Measurements from ENCODE around the gene ACAP3. TPM values are rescaled to one million over a fixed set of nuclear protein-coding genes. Genes with fewer than 3 reads are reported as not detected.

The ACAP3 gene
- total RNA-seq, 4 donors from 2014 or later = 34.3 to 125 (median 69.6) TPM

DNA sequence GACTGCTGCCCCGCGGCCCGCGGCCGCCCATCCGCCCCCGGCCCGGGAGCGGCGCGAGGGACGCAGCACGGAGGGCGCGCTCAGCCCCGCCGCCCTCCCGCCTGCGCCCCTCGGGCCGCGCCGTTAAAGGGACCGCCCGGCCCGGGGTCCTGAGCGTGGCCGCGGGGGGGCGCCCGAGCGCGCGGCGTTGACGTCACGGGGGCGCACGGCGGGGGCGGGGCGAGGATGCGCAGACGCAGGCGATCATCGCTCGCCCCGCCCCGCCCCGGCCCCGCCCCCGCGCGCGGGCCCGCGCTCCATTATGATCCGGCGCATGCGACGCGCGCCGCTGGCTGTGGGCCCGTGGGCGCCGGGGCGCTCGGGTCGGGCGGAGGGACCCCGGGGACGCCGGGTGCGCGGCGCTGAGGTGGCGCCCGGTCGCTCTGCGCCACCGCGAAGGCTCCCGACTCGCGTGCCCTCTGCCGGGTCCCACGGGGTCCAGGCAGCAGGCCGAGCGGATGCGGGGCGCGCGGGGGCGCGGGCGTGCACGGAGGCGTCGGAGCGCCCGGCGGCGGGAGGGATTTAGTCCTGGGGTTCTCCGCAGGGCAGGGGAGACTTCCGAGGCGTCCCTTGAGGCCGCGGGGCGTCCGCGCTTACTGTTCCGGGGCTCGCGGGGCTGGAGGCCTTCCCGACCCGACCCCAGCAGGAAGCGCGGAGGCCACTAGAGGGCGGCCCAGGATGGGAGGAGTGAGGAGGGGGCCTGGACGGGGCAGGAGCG, 41.7 kb upstream of the ACAP3 start, which contains the start of gene DVL1:
DVL1 (minus strand) TSS at position 163 of the 757 bp plus-strand sequence. CDS start 353 bp downstream, outside the sequence.
- Histone ChIP-seq H3K36me3 (peaks cover 0 to 19% (median 0%) of the 10 kb centered on the region in 3 donors), H3K4me1 (peaks cover 0 to 73% (median 66%) of the 10 kb centered on the region in 4 donors), H3K27ac (peak within 1 kb of the TSS; percentile 85 to 96 (median 90)), H3K4me3 (peak within 1 kb of the TSS; percentile 73 to 88 (median 83)), H3K27me3 (no peaks in the 10 kb centered on the region), H3K9me3 (no peaks in the 10 kb centered on the region)
- peak in 1 of 2 donors; percentile 43 for DNase-seq (ENCODE audit: low spot score in 2 of 2)
- 0% methylated on average over 40 of the region's 122 CpGs; no CpG with 5 or more reads in 1 of the 2 donors for WGBS, 2 donors
- TF ChIP-seq, protein P1, sequence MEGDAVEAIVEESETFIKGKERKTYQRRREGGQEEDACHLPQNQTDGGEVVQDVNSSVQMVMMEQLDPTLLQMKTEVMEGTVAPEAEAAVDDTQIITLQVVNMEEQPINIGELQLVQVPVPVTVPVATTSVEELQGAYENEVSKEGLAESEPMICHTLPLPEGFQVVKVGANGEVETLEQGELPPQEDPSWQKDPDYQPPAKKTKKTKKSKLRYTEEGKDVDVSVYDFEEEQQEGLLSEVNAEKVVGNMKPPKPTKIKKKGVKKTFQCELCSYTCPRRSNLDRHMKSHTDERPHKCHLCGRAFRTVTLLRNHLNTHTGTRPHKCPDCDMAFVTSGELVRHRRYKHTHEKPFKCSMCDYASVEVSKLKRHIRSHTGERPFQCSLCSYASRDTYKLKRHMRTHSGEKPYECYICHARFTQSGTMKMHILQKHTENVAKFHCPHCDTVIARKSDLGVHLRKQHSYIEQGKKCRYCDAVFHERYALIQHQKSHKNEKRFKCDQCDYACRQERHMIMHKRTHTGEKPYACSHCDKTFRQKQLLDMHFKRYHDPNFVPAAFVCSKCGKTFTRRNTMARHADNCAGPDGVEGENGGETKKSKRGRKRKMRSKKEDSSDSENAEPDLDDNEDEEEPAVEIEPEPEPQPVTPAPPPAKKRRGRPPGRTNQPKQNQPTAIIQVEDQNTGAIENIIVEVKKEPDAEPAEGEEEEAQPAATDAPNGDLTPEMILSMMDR (IDR thresholded peaks at IDR 0.05) = peak; percentile 44 to 84 (median 54)
- TF ChIP-seq EP300 (IDR thresholded peaks at IDR 0.05) (no peak), POLR2A (IDR thresholded peaks at IDR 0.05) (peak; percentile 6 to 63)

DNA sequence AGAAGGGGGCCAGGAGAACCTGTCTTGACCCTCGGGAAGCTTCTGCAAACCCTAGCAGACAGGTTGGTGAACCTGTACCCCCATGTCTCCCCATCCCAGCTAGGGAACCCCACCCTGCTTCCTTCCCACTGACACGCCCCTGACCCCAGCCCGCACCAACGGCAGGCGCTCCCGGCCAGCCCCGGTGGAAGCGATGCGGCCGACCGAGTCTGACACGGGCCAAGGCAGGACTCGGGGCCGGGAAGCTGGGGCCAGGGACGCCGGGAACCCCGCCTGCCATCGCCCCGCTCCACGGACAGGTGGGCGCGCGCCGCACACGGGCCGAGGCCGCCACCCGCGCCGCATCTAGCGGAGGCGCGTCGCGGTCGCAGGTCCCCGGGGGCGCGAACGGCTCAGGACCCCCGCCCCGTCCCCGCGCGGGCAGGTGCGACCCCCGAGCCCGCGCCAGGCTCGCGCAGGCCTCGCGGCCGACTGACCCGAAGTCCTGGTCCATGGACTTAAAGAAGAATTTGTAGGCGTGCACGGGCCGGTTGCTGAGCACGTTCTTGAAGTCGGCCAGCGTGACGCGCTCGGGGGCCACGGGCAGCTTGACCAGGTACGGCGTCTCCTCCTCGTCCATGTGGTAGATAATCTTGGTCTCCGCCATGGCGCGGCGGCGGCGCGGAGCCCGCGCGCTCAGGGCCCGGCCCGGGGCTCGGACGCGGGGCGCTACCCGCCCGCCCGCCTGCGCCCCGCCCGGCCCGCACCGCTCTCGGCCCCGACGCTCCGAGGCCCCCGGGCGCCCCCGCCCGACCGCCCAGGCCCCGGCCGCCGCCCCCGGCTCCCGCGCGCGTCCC, 40.9 kb upstream of the ACAP3 start:
- no peak for DNase-seq (ENCODE audit: low spot score in 2 of 2)
- H3K27ac ChIP-seq = peak overlapping the region; percentile 79 to 91 (median 82)

DNA sequence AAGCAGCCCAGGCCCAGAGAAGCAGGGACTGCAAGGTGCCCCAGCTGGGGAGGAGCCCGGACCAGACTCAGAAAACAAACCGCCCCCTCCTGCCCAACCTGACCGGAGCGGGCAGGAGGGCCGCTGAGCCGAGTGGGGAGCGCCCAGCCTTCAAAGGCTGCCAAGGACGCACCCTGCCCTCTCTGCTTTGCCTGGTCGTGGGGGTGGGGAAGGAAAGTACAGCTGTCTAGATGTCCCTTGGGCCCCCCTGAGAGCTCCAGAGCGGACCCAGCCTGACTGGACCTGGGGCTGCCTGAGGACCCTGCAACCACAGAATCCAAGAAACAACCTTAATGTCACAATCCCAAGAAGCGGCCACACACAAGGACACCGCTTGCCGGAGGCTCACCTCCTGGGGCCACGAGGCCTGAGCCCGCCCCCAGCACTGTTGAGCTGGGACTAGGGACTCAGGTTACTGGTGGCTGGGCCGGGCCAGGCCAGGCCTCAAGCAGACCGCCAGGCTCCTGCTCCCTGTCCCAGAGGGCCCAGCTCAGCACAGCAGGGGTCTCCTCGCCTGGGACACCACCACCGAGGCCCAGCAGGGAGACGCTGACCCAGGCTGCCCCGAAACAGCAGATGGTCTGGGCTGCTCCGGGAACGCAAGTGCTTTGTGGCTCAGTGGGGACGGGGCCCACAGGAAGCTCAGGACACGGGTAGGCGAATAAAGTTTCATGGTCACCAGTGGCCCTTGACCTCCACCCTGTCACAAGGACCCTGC, 40.1 kb upstream of the ACAP3 start:
- TF ChIP-seq POLR2A (IDR thresholded peaks at IDR 0.05) = peak in 1 of 2 donors; percentile 16
- no peak for TF ChIP-seq EP300 (IDR thresholded peaks at IDR 0.05)
- 17 to 21% methylated on average over 18 to 26 of the region's 26 CpGs for WGBS, 2 donors
- Histone ChIP-seq H3K4me3 (peak overlapping the region; percentile 69 to 86 (median 76)), H3K4me1 (peaks cover 0 to 73% (median 58%) of the 10 kb centered on the region in 4 donors), H3K9me3 (no peaks in the 10 kb centered on the region), H3K27me3 (no peaks in the 10 kb centered on the region), H3K27ac (peak overlapping the region; percentile 79 to 91 (median 82)), H3K36me3 (peaks cover 0 to 3% (median 0%) of the 10 kb centered on the region in 3 donors)
- no peak for DNase-seq (ENCODE audit: low spot score in 2 of 2)

More for the DNA sequence above, 40.9 kb upstream of the ACAP3 start:
- WGBS, 2 donors = 0% methylated on average over 1 to 8 of the region's 109 CpGs
- peak overlapping the region; percentile 69 to 86 (median 76) for H3K4me3 ChIP-seq
- no peaks in the 10 kb centered on the region for H3K27me3 ChIP-seq
- peaks cover 0 to 73% (median 65%) of the 10 kb centered on the region in 4 donors for H3K4me1 ChIP-seq
- H3K36me3 ChIP-seq = peaks cover 0 to 11% (median 0%) of the 10 kb centered on the region in 3 donors
- TF ChIP-seq POLR2A (IDR thresholded peaks at IDR 0.05) (no peak), EP300 (IDR thresholded peaks at IDR 0.05) (no peak)
- TF ChIP-seq, protein P1 (IDR thresholded peaks at IDR 0.05) = no peak
- H3K9me3 ChIP-seq = no peaks in the 10 kb centered on the region

DNA sequence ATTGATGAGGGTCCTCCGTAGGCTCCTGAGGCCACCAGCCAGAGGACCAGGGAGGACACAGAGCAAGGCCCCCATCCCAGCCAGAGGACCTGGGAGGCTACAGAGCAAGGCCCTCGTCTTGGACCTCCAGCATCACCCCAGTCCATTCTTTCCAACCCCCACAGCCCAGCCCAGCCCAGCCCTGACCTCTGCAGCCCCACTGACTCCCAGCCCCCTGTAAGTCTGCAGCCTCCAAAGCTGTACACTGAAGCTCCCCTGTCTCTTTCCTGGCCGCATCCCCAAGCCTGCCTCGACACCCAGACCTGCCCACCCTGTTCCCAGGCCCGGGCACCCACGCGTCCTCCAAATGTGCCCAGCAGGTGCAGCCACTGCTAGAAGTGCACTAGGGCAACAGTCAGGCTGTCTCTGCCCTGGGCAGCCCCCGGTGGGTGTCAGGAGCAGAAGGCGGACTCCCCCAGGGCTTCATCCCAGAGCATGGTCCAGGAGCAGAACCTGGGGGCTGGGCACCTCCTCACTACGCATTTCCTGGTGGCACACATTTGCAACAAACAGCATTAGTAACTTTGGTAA, 39.4 kb upstream of the ACAP3 start:
- H3K27ac ChIP-seq = peak overlapping the region; percentile 20 to 91 (median 82)

More for the DNA sequence above, 39.4 kb upstream of the ACAP3 start:
- WGBS, 2 donors = 59 to 67% methylated on average over 6 to 10 of the region's 10 CpGs
- H3K9me3 ChIP-seq = no peaks in the 10 kb centered on the region
- no peak for DNase-seq (ENCODE audit: low spot score in 2 of 2)
- H3K36me3 ChIP-seq = peaks cover 0 to 2% (median 0%) of the 10 kb centered on the region in 3 donors
- peak overlapping the region; percentile 69 to 86 (median 76) for H3K4me3 ChIP-seq
- TF ChIP-seq POLR2A (IDR thresholded peaks at IDR 0.05) (no peak), EP300 (IDR thresholded peaks at IDR 0.05) (no peak)
- TF ChIP-seq, protein P1 (IDR thresholded peaks at IDR 0.05) = no peak
- no peaks in the 10 kb centered on the region for H3K27me3 ChIP-seq
- H3K4me1 ChIP-seq = peaks cover 0 to 73% (median 52%) of the 10 kb centered on the region in 4 donors

Measured in tibial nerve (tissue), 4 donors.